C4-2B (cell line): Measurements from ENCODE around the gene CDK18.

Source experiments
- CTCF ChIP-seq: fragments of 450-650 bp; conservative IDR thresholded peaks from 2 replicates; pipeline ENCODE4 v1.5.1; 2017; ENCODE audit warnings: mild to moderate bottlenecking
- ZFX ChIP-seq: fragments of 450-650 bp; IDR thresholded peaks from 2 replicates; pipeline ENCODE4 v1.6.1; 2017

GRCh38 chr1:205508227-205508714 is 3.8 kb downstream of the CDK18 start:
- no peak for TF ChIP-seq CTCF
- TF ChIP-seq ZFX, result no peak
